HEK293T (cell line): ENCODE data around the gene MSLN.

Experiments used
- BHLHE40 ChIP-seq: fragments of 450-650 bp; IDR thresholded peaks from 2 replicates; pipeline ENCODE4 v1.6.1; 2016; ENCODE audit warnings: mild to moderate bottlenecking, moderate library complexity, borderline replicate concordance
- CTBP1 ChIP-seq: fragments of 450-650 bp; IDR thresholded peaks from 2 replicates; pipeline ENCODE4 v1.6.1; 2016; ENCODE audit warnings: borderline replicate concordance
- ELF4 ChIP-seq: fragments of 450-650 bp; IDR thresholded peaks from 2 replicates; pipeline ENCODE4 v1.6.1; 2017; ENCODE audit warnings: antibody characterized with exemption
- FOXM1 ChIP-seq: fragments of 450-650 bp; IDR thresholded peaks from 2 replicates; pipeline ENCODE4 v1.6.1; 2017; ENCODE audit warnings: mild to moderate bottlenecking, borderline replicate concordance
- SP1 ChIP-seq: fragments of 450-650 bp; IDR thresholded peaks from 2 replicates; pipeline ENCODE4 v1.6.1; 2017
- SUZ12 ChIP-seq: fragments of 450-650 bp; IDR thresholded peaks from 2 replicates; pipeline ENCODE4 v1.6.1; 2016; ENCODE audit warnings: mild to moderate bottlenecking
- TARDBP ChIP-seq: fragments of 450-650 bp; IDR thresholded peaks from 2 replicates; pipeline ENCODE4 v1.6.1; 2016

DNA sequence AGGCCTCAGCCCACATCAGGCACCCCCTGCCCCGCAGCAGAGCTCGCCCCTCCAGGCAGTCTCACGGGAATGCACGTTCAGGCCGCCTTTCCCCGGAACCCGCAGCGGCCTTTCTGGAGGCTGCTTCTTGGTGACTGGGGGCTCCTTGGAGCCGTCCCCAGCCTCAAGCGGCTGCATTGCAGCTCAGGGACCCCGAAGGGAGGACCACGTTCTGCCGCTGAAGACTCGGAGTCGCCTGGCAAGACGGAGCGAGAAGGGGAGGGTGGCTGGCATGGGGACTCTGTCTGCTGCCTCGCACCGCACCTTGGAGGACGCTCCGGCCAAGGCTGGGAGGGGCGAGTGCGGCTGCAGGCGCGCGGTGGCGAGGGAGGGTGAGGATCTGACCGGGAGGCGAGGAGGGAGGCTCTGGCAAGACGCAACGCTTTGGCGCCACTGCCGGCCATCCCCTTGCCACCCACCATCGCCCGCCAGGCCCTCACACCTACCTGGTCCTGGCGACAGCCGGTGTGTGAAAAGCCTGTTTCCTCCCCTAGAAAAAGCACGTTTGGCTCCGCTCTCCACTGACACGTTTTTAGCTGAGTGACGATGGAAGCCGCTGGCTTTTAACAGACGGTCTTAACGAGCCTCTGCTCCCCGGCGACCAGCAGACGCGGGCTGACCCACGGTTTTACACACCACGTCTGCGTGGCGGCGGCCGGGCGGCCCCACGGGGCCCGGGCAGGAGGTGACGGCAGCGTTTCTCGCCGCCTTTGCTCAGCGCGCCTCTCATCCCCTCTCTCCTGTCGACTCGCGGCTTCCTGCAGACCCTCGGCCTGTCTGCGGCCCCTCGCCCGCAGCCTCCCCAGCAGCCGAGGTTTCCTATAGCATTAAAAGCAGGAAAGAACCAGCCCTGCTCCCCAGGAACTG, 56.7 kb downstream of the MSLN start:
- no peak for TF ChIP-seq ELF4
- no peak for TF ChIP-seq BHLHE40
- no peak for TF ChIP-seq CTBP1
- TF ChIP-seq SUZ12 = no peak
- TF ChIP-seq TARDBP = no peak
- no peak for TF ChIP-seq SP1
- TF ChIP-seq FOXM1 = no peak
